Left colon (tissue), 2 donors: ENCODE measurements around the gene ASPG. TPM values are rescaled to one million over a fixed set of nuclear protein-coding genes. Genes with fewer than 3 reads are reported as not detected.

Experiments used
- ATAC-seq: fragments of 200-7000 bp; cut with Tn5 transposase; one replicate; pipeline ENCODE4 v1.9.1; 2020; ENCODE audit warnings: mild to moderate bottlenecking, moderate library complexity
- DNase-seq, 2 donors: peaks; one replicate each; pipeline ENCODE4 v3.0.0-alpha.2; 2020
- intact Hi-C, 2 donors: fragments of 100-400 bp; cut with DNase I in 1 of 2; cut with micrococcal nuclease in 1 of 2; formaldehyde crosslinking; loops; one replicate each; pipeline versions ENCODE4 v1.11.2 to v1.14.0; 2022; cut with DNase I, micrococcal nuclease
- total RNA-seq, 2 donors: library from RNA; stranded (reverse); fragmentation: NEBNext Ultra II Directional; extraction: Animal tissue kit (Norgen Biotek cat#: 25700); gene quantifications; one replicate each; pipeline ENCODE4 v1.2.1, GENCODE V29; 2021
- donor health status: DM: no; HTN: no; CAD: no.
- donor health status: DM: yes; HTN: yes; CAD: no.

The ASPG gene
- total RNA-seq, 2 donors from 2014 or later: 9.4 to 60.8 TPM

DNA sequence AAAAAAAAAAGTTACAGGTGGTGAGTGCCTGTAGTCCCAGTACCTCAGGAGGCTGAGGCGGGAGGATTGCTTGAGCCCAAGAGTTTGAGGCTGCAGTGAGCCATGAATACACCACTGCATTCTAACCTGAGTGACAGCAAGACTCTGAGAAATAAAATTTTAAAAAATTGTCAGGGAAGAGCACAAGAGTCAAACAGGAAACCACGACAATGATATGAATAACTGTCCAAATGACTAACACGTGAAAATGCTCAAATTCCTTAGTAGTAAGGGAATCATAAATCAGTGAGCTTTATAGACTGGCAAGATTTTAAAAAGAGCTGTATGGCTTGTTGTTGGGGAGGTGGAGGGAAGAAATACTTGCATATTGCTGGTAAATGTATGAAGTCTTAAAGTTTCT lies 12.9 kb upstream of the ASPG start:
- no peak for ATAC-seq
- DNase-seq: no peak
- intact Hi-C loops: no loop called here

DNA sequence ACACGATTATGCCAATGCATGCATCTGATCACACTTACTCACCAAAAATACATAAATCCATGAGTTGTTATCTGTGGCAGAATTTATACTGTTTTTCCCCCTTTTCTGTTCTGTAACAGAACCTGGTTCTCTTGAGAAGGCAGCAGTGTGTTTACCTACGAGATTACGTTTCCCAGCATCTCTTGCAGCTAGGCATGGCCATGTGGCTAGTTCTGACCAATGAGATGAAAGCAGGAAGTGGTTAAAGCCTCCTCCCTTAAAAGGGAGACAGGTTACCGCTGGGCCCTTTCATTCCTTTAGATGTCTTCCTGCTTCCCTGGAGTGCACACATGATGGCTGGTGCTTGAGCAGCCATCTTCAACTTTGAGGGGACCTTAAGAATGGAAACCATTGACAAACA lies 11.7 kb upstream of the ASPG start:
- ATAC-seq (no peak), DNase-seq (no peak)
- intact Hi-C loops: no loop called here

GRCh38 chr14:104075530-104076151 lies 9.9 kb upstream of the ASPG start:
- DNase-seq (no peak), ATAC-seq (no peak)
- intact Hi-C loops: no loop called here

- intact Hi-C loops: no loop called here
- DNase-seq (no peak), ATAC-seq (no peak)
Measured at GRCh38 chr14:104076743-104077142, 8.8 kb upstream of the ASPG start.

DNA sequence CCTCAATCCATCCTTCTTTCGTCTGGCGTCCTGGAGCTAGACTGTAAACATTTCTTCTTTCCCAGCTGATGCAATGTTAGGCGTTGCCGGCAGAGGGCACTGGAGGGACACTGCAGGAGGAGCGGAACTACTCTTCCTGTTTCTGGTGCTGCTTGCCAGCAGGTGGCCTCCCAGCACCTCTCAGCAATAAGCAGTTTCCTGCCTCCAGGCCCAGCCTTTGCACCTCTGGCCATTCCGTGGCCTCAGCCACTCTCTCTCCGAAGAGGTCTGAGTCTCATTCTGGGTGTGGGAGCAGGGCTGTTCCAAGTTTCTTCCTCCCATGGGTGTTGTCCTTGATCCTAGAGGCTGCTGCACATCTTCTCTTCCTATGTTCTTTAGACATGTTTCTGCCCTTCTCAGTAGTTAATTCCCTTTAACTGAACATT lies 7.5 kb upstream of the ASPG start:
- intact Hi-C loops: no loop called here
- DNase-seq: peak; percentile 87 to 91
- ATAC-seq: peak; percentile 75

DNA sequence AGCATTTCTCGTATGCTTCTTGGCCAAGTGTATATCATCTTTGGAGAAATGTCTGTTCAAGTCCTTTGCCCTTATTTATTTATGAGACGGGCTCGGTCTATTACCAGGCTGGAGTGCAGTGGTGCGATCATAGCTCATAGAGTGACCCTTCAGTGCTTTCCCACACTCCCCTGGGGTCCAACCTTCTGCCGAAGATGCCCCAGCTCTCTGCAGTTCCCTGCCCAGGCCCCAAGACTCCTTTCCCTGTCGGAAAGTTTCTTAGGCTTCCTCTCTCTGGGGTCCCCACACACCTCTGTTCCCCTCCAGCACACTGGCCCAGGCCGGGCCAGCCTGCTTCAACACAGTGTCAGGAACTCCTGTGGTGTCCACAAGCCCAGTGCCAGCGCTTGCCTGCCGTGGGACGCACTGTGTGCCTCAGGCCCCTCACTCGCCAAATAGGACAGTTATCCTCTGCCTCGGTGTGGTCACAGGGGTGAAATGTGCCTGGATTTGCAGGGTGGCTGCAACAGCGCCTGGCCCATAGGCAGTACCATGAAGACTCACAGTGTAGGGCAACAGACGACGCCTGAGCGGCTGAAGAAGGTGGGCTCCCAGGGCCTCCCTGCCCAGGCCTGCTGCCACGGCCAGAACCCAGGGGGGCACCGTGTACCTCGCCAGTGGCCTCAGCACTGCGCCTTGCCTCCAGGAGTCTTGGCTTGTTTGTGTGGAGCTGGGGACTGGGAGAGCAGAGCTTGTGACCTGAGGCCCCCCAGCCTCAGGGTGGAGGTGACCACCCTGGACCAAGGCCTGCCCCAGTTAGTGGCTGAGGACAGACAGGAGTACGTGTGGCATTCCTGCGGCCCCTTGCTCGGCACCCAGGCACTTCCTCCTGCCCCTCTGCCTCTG lies 4.9 kb upstream of the ASPG start:
- DNase-seq (no peak), ATAC-seq (no peak)
- intact Hi-C loops: no loop called here

- intact Hi-C loops: no loop called here
- peak; percentile 84 to 86 for DNase-seq
- ATAC-seq: peak; percentile 68
Measured at GRCh38 chr14:104081261-104081835, 4.2 kb upstream of the ASPG start.

DNA sequence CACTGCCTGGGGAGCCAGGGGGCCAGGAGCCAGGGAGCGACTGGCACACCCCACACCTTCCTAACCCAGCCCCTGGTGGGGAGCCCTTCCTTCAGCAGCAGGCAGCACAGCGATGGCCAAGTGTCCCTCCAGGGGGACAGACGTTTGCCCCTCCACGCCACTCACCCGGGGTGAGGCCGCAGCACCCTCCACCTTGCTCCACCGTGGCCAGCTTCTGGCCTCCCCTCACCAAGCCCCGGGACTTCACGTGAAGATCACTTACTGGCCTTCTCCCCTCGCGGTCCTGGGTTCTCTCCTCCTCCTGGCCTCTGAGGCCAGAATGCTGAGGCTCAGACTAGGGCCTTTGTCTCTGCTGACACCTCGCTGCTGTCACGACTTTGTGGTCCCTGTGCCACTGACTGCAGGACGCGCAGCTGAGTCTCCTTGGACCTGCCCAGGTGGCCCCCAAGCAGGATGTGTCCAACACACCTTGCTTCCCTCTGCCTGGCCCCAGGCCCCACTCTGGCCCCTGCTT lies 3.5 kb upstream of the ASPG start:
- intact Hi-C loops: no loop called here
- peak in 1 of 2 donors; percentile 20 for DNase-seq
- peak; percentile 9 for ATAC-seq

GRCh38 chr14:104082807-104083206 lies 2.7 kb upstream of the ASPG start:
- DNase-seq: peak; percentile 85 to 89
- intact Hi-C loops: no loop called here

GRCh38 chr14:104084251-104085002 lies 1.1 kb upstream of the ASPG start:
- ATAC-seq (no peak), DNase-seq (peak in 1 of 2 donors; percentile 8)
- intact Hi-C loops: no loop called here

More at GRCh38 chr14:104082807-104083206, 2.7 kb upstream of the ASPG start:
- ATAC-seq: peak; percentile 58

- no peak for DNase-seq
- no peak for ATAC-seq
- intact Hi-C loops: no loop called here
Measured at GRCh38 chr14:104085889-104086201, 345 bp downstream of the ASPG start.

DNA sequence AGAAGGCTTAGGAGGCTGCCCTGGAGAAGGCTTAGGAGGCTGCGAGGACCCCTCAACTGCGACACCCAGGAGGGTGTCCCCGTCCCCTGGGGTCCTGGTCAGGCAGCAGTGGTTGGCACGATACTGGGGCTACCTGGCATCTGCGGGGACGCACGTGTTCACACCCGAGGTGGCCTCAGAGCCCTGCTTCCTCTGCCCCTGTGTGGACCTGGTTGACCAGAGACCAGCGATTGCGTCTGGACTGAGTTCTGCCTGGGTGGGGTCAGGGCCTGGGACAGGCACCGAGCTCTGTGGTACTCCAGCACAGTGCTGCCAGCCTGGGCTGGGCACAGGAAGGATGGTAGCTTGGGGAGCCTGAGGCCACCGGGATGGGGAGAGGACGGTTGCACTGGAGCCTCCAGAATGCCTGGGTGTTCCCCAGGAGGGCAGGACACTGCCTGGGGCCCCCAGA lies 735 bp downstream of the ASPG start:
- DNase-seq (peak; percentile 16 to 35), ATAC-seq (no peak)
- intact Hi-C loops: no loop called here

- intact Hi-C loops: no loop called here
- DNase-seq (peak; percentile 37 to 43), ATAC-seq (peak; percentile 19)
Measured at GRCh38 chr14:104086661-104087461, 1.4 kb downstream of the ASPG start.

- ATAC-seq: no peak
- DNase-seq: peak; percentile 39 to 51
Measured at GRCh38 chr14:104087505-104087904, 2.0 kb downstream of the ASPG start.

DNA sequence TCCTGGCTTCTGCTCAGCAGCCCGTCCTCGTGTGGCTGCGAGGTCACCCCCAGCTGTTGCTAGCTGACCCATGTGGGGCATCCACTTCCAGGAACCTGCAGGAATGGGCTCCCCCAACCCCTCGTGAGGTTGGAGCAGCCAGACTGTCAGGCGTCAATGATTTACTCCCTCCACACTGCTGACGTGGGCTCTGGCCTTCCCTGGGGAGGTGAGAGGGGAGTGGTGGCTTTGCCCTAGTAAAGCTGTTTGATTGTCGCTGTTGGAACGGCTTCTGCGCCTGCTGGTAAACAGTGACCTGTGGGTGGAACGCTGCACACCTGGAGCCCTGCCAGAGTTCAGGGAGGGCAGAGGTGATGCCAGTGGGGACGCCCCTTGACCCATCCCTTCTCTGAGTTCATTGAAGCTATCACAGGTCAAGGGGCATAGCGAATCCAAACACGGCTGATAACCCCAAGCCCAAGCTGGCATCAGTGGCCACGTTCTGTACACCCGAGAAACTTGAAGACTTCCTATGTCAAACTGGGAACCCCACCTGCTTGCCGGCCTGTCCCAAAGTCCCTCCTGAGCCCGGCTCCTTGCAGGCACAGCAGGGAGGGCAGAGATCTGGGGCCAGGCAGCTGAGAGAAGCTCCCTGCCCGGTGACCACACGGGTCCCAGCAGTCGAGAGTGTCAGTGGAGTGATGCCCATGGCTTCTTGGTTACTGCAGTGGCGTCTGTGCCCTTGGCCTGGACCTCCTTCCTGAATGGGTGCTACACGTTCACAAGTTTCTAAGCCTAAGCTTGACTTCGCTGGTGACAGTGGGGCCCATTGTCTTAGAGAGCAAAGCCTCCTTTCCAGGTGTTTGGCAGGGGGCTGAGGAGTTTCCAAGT lies 2.7 kb downstream of the ASPG start:
- peak; percentile 83 for ATAC-seq
- intact Hi-C loops: no loop called here
- DNase-seq: peak; percentile 89 to 93

More at GRCh38 chr14:104087505-104087904, 2.0 kb downstream of the ASPG start:
- intact Hi-C loops: no loop called here

DNA sequence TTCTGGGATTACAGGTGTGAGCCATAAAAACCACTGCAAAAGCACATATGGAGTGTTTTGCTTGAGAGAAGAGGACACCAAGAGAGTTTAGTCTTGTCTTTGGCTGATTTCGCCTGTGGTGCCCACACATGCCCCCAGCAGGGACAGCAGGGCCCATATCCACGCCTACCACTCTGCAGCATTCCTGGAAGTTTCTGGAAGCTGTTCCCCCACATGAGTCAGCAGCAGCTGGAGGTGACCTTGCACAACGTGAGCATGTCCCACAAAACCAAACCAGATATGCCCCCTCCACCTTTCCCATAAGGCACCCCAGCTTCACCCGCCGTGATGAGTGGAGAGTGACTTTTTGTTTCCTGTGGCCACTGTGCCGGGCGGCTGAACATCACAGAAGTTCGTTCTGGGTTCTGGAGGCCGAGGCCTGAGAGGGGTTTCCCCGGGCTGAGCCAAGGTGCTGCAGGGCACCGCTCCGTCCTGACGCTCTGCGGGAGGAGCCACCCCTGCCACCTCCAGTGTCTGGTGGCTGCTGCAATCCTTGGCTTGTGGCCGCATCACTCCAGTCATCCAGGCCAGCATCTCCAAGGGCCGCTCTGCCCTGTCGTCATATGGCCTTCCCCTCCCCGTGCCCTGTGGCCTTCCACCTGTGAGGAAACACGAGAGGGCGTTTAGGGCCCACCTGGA lies 4.7 kb downstream of the ASPG start:
- intact Hi-C loops: no loop called here
- no peak for ATAC-seq
- DNase-seq: peak in 1 of 2 donors; percentile 25
